Measurements from ENCODE around the gene CEP164. TPM values are rescaled to one million over a fixed set of nuclear protein-coding genes. Genes with fewer than 3 reads are reported as not detected.

The CEP164 gene
- total RNA-seq, 4 donors from 2014 or later = 3.4 to 9.2 (median 5.8) TPM

GRCh38 chr11:117410861-117411710, 83.4 kb downstream of the CEP164 start:
- no peaks in the 10 kb centered on the region for H3K9me3 ChIP-seq
- TF ChIP-seq, protein P1, sequence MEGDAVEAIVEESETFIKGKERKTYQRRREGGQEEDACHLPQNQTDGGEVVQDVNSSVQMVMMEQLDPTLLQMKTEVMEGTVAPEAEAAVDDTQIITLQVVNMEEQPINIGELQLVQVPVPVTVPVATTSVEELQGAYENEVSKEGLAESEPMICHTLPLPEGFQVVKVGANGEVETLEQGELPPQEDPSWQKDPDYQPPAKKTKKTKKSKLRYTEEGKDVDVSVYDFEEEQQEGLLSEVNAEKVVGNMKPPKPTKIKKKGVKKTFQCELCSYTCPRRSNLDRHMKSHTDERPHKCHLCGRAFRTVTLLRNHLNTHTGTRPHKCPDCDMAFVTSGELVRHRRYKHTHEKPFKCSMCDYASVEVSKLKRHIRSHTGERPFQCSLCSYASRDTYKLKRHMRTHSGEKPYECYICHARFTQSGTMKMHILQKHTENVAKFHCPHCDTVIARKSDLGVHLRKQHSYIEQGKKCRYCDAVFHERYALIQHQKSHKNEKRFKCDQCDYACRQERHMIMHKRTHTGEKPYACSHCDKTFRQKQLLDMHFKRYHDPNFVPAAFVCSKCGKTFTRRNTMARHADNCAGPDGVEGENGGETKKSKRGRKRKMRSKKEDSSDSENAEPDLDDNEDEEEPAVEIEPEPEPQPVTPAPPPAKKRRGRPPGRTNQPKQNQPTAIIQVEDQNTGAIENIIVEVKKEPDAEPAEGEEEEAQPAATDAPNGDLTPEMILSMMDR (IDR thresholded peaks at IDR 0.05 in 4 of 5, conservative IDR thresholded peaks at IDR 0.05 in 1 of 5) = no peak
- TF ChIP-seq POLR2A (IDR thresholded peaks at IDR 0.05) = no peak
- no peak overlapping the region for H3K4me3 ChIP-seq
- intact Hi-C loops (cut with DNase I; ENCODE audit: low total_unique reads) = no loop called here
- no peaks in the 10 kb centered on the region for H3K4me1 ChIP-seq
- in situ Hi-C loops (cut with MboI; ENCODE audit: low sequenced_read_pairs in 4 of 4) = no loop called here
- H3K27ac ChIP-seq = no peak overlapping the region
- H3K27me3 ChIP-seq = no peaks in the 10 kb centered on the region
- ATAC-seq (no peak), DNase-seq (no peak)
- H3K36me3 ChIP-seq = peaks cover 0 to 12% of the 10 kb centered on the region in 2 donors

DNA sequence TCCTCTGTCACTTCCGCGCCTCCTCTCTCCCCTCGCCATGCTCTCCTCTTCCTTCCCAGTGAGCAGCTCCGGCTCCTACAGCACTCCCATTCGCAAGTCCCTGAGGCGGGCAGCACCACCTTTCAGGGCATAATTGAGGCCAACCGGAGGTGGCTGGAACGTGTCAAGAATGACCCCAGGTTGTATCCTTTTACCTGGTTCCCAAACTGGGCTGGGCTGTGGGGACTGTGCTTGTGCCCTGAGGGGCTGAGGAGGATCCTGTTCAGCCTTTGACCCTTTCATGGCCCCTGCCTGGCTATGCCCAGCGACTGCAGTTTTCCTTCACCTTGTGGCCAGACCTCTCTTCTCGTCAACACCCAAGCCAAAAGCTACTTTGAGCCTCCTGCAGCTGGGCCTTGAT, 84.1 kb downstream of the CEP164 start:
- TF ChIP-seq, protein P1 (IDR thresholded peaks at IDR 0.05 in 4 of 5, conservative IDR thresholded peaks at IDR 0.05 in 1 of 5) = no peak
- no peak for TF ChIP-seq POLR2A (IDR thresholded peaks at IDR 0.05)
- H3K27me3 ChIP-seq = no peaks in the 10 kb centered on the region
- no peak overlapping the region for H3K27ac ChIP-seq
- peaks cover 0 to 10% of the 10 kb centered on the region in 2 donors for H3K36me3 ChIP-seq
- no peaks in the 10 kb centered on the region for H3K4me1 ChIP-seq
- no peaks in the 10 kb centered on the region for H3K9me3 ChIP-seq
- in situ Hi-C loops (cut with MboI; ENCODE audit: low sequenced_read_pairs in 4 of 4) = no loop called here
- intact Hi-C loops (cut with DNase I; ENCODE audit: low total_unique reads) = no loop called here
- DNase-seq = no peak
- ATAC-seq = no peak
- no peak overlapping the region for H3K4me3 ChIP-seq

DNA sequence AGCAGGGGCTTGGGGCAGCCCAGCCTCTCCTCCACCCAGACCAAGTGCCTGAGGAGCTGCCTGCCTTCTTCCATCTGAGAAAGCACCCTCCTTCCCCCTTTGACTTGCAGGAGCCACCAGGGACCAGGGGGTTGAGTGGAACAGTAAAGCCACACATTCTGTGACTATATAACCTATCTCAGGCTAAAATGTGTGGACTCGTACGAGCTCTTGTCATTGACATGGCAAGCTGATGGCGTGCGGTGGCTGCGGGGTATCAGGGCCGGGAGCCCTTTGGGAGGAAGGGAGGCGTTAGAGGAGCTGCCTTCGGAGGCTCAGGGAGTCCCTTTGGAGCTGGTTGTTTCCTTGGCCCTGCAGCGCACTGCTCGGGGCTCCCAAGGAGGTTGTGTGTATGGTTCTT, 84.5 kb downstream of the CEP164 start:
- H3K27me3 ChIP-seq = no peaks in the 10 kb centered on the region
- intact Hi-C loops (cut with DNase I; ENCODE audit: low total_unique reads) = no loop called here
- TF ChIP-seq, protein P1 (IDR thresholded peaks at IDR 0.05 in 4 of 5, conservative IDR thresholded peaks at IDR 0.05 in 1 of 5) = no peak
- TF ChIP-seq POLR2A (IDR thresholded peaks at IDR 0.05) = no peak
- in situ Hi-C loops (cut with MboI; ENCODE audit: low sequenced_read_pairs in 4 of 4) = no loop called here
- H3K4me3 ChIP-seq = no peak overlapping the region
- H3K27ac ChIP-seq = no peak overlapping the region
- DNase-seq (no peak), ATAC-seq (no peak)
- no peaks in the 10 kb centered on the region for H3K9me3 ChIP-seq
- peaks cover 0 to 10% of the 10 kb centered on the region in 2 donors for H3K36me3 ChIP-seq
- no peaks in the 10 kb centered on the region for H3K4me1 ChIP-seq

DNA sequence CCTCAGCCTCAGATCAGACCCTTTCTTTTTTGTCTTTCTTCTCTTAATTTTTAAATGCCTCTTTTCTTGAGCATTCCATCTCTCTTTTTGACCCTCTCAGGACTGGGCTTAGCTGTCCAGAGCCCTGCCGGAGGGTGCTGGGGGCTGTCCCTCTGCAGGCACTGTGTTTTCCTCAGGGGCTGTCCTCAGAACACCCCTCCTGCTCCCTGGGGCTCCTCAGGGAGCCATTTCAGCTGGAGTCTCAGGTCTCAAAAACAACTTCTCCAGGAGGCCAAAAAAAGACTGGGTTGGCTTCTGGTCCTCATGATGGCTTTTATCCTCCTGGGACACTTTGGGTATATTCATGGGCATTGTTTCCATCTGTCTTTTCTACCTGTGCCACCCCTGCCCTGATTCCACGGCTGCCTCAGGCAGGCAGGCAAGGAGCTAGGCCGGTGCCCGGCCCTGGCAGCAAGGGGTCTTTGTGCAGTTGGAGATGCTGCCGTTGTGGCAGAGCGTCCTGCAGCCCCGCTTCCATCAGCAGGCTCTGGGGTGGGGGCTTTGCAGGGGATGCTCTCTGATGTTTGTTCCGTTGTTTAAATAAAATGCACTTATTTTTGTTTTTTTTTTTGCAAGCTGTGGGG, 85.1 kb downstream of the CEP164 start:
- intact Hi-C loops (cut with DNase I; ENCODE audit: low total_unique reads) (no loop called here), in situ Hi-C loops (cut with MboI; ENCODE audit: low sequenced_read_pairs in 4 of 4) (no loop called here)
- DNase-seq (no peak), ATAC-seq (no peak)
- no peak overlapping the region for H3K4me3 ChIP-seq
- no peak for TF ChIP-seq POLR2A (IDR thresholded peaks at IDR 0.05)
- TF ChIP-seq, protein P1 (IDR thresholded peaks at IDR 0.05 in 4 of 5, conservative IDR thresholded peaks at IDR 0.05 in 1 of 5) = no peak
- no peak overlapping the region for H3K27ac ChIP-seq
- H3K9me3 ChIP-seq = no peaks in the 10 kb centered on the region
- no peaks in the 10 kb centered on the region for H3K27me3 ChIP-seq
- H3K4me1 ChIP-seq = no peaks in the 10 kb centered on the region
- H3K36me3 ChIP-seq = peaks cover 0 to 10% of the 10 kb centered on the region in 2 donors

Data from gastrocnemius medialis (tissue), 4 donors.